Cerebellar nuclear complex (tissue), 1 donor: ENCODE data around the gene DEPDC1B.
"Not testable (repeated sequence)": the region's sequence is repeated elsewhere in the genome, so short reads cannot be mapped to it uniquely, and the experiment has no call there.

Source experiments
- DNase-seq, 2 experiments: peaks; one replicate each; lab custom pipeline; 2025; lab: John Stamatoyannopoulos, UW

Gene DEPDC1B

GRCh38 chr5:60648175-60648574 lies 51.8 kb downstream of the DEPDC1B start:
- DNase-seq: no peak

DNA sequence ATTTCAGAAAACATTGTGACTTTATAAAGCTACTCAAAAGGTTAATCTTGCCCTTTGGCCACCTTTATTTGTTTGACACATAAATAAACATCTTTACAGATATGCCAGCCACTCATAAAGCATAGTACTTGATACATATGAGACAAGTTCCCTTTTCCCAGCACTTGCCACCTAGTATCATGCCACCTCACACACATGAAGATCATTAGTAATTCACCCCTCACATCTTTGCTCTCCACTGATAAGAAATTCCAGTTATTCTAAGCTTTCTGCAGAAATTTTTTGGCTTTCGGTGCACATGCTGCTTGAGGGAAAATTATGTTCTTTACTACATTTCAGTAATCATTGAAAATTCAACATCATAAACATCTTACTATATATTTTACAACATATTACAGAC lies 59.1 kb downstream of the DEPDC1B start:
- DNase-seq: no peak

DNA sequence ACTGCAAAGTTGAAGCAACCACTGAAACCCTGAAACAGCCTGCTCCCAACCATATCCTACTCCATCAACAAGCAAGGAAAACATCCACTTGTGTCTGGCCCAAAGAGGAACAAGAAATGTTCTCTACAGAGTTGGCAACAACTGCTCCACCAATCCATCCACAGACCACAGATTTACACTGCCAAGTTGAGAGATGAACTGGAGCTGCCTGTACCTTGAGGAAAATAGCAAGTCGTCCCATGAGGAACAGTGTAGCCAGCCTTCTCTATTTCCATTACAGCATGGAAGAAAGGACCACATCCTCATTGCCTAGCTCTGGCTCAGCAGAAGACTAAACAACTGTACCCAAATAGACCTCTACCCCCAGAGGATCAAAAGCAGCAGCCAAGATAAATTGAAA lies 60.4 kb downstream of the DEPDC1B start:
- DNase-seq: no peak

GRCh38 chr5:60638300-60638699 lies 61.7 kb downstream of the DEPDC1B start:
- DNase-seq: no peak

GRCh38 chr5:60636644-60637043 lies 63.3 kb downstream of the DEPDC1B start:
- no peak for DNase-seq

DNA sequence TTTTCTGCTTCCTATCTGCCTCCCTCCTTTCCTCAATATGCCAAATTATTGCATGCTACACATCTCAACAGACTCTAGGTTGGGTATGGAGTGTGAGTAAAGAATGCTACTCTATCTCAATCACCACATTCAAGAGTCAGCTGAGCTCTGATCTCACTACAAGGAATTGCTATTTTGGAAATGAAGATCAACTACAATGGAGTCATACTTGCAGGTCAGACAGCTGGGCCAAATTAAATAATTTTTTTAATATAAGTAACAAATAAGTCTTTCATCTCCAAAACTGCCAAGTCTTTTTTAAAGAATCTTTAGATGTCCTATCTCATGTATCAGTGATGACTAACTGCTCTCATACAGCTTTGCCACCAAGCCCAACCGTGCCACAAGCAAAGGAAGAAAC lies 64.0 kb downstream of the DEPDC1B start:
- DNase-seq: no peak

DNA sequence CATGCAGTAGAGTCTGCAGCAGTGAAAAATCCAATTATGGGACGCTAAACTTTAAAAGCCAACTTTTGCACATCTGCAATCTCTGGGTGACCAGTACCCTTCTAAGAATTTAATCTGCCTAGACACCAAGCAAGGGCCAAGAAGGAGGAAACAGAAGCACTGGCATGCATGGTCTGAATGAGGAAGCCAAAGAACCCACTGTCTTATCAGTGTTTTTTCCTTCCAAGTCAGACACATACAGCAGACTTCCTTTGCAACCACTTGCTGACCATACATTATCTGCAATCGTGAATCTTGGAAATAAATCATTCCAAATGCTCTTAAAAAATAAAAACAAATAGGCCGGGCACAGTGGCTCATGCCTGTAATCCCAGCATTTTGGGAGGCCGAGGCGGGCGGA lies 65.9 kb downstream of the DEPDC1B start:
- DNase-seq: no peak

DNA sequence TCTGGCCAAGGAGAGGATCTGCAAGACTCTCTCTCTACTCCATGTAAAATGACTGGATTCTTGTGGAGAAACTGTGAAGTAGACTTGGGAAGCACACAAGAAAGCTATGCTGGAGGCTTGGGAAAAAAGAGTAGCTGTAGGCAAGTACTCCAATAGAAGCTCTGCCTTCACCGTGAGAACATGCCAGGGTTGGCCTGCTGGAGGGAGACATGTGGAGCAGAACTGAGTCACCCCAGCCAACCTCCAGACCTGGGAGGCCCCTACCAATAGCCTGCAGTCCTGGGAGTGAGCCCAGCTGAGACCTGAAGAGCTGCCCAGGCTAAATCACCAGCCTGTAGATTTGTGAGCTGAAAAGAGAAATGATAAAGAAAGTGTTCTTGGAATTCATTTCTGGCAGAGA lies 66.6 kb downstream of the DEPDC1B start:
- no peak for DNase-seq

DNA sequence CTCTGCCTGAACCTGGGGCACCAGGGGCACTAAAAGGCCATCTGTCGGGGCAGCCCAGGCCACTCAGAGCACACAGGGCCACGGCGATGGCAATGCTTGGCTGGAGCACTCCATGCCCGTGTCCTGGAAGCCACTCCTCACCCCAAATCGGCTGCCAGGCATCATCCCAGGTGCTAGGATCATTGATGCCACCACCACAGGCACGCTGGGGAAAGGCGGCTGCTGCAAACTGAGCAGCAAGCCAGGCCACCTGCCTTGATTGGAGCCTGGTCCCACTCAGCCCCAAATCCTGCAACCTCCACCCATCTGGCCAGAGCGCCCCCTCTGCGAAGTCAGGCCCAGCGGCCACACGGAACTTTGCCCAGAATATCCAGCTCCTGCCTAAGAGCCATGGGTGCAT lies 67.8 kb downstream of the DEPDC1B start:
- no peak for DNase-seq

GRCh38 chr5:60630836-60631235 lies 69.1 kb downstream of the DEPDC1B start:
- no peak for DNase-seq

GRCh38 chr5:60630179-60630578 lies 69.8 kb downstream of the DEPDC1B start:
- DNase-seq: no peak

DNA sequence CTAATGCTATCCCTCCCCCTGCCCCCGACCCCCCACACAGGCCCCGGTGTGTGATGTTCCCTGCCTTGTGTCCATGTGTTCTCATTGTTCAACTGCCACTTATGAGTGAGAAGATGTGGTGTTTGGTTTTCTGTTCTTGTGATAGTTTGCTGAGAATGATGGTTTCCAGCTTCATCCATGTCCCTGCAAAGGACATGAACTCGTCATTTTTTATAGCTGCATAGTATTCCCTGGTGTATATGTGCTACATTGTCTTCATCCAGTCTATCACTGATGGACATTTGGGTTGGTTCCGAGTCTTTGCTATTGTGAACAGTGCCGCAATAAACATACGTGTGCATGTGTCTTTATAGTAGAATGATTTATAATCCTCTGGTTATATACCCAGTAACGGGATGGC lies 75.1 kb downstream of the DEPDC1B start:
- not testable (repeated sequence) for DNase-seq

DNA sequence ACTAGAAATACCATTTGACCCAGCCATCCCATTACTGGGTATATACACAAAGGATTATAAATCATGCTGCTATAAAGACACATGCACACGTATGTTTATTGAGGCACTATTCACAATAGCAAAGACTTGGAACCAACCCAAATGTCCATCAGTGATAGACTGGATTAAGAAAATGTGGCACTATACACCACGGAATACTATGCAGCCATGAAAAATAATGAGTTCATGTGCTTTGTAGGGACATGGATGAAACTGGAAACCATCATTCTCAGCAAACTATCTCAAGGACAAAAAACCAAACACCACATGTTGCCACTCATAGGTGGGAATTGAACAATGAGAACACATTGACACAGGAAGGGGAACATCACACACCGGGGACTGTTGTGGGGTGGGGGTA lies 79.2 kb downstream of the DEPDC1B start:
- not testable (repeated sequence) for DNase-seq

DNA sequence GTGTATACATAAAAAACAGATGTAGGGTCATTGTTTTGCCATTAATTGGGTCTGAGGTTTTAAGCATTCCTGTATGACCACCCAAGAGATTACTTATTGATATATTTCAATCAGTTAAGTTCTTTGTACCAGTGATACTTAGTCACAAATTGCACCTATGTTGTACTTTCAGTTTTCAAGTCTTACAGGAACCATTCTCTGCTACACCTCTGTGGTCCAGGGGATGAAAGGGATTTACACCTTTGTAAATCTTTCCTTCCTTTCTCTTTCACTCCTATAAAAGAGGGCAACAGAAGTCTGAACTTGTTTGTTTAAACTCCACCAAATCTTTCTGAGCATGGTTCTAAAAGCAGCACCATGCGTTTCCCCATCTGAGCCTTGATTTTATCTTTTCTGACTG lies 86.1 kb downstream of the DEPDC1B start:
- no peak for DNase-seq

- DNase-seq: no peak
These were observed 88.7 kb downstream of the DEPDC1B start for GRCh38 chr5:60611099-60611740.

GRCh38 chr5:60604771-60605170 lies 95.2 kb downstream of the DEPDC1B start:
- no peak for DNase-seq

- no peak for DNase-seq
These were observed 101.5 kb downstream of the DEPDC1B start for GRCh38 chr5:60598424-60598823.

- no peak for DNase-seq
These were observed 102.2 kb downstream of the DEPDC1B start for GRCh38 chr5:60597572-60598320.

- DNase-seq: no peak
These were observed 105.1 kb downstream of the DEPDC1B start for GRCh38 chr5:60594715-60595477.

GRCh38 chr5:60590172-60590571 lies 109.8 kb downstream of the DEPDC1B start:
- DNase-seq: no peak

- not testable (repeated sequence) for DNase-seq
These were observed 112.7 kb downstream of the DEPDC1B start for GRCh38 chr5:60587312-60587711.

DNA sequence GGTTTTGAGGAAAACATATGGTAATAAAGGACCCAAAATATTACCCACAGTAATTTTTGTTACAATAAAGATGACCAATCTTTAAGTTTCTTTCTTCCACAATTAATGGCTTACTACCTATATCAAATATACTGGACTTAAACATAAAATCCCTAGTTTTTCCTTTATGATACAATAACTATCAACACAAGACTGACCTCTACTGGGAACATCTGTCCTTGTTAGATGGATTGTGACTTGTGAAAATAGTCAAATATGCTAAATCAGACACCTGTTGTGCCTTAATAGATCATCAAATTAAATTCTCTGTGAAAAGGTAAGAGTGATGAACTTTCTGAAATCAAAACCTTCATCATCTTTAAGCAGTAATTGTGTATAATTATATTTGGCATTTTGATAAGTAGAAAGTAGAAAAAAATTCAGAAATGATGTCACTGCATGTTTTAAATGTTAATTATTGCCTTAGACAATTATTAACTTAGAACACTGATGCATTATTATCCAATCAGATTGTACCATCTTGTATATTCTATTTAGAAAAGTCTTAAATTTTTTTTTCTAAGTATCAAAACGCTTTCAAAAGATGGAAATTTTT lies 113.6 kb downstream of the DEPDC1B start:
- no peak for DNase-seq

DNA sequence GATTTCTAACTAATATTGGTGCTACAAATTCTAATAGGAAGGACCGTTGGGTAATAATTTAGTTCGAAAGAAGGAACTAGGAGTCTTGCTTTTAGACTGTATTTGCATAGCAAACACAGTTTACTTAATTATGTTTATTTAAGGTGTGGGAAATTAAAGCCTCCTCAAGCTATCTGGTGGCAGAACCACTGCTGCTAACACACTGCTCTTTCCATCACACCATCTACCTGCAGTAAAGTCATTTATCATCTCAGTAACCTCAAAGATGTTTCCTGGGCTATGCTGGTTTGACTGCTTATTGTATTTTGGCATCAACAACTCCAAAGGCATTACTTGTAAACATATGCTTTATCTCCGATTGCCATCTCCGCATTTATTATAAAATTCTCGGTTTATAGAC lies 114.3 kb downstream of the DEPDC1B start:
- no peak for DNase-seq
